Measurements from ENCODE around the gene RNF43.

GRCh38 chr17:58391302-58391984, 25.9 kb downstream of the RNF43 start:
- TF ChIP-seq EZH2 (IDR thresholded peaks at IDR 0.05) = no peak
- no peak for TF ChIP-seq EZH2phosphoT487 (IDR thresholded peaks at IDR 0.05)
- TF ChIP-seq, protein P1, sequence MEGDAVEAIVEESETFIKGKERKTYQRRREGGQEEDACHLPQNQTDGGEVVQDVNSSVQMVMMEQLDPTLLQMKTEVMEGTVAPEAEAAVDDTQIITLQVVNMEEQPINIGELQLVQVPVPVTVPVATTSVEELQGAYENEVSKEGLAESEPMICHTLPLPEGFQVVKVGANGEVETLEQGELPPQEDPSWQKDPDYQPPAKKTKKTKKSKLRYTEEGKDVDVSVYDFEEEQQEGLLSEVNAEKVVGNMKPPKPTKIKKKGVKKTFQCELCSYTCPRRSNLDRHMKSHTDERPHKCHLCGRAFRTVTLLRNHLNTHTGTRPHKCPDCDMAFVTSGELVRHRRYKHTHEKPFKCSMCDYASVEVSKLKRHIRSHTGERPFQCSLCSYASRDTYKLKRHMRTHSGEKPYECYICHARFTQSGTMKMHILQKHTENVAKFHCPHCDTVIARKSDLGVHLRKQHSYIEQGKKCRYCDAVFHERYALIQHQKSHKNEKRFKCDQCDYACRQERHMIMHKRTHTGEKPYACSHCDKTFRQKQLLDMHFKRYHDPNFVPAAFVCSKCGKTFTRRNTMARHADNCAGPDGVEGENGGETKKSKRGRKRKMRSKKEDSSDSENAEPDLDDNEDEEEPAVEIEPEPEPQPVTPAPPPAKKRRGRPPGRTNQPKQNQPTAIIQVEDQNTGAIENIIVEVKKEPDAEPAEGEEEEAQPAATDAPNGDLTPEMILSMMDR (IDR thresholded peaks at IDR 0.05) = no peak

Measured in neural progenitor cell (in vitro differentiated cells).